WTC11 (cell line): ENCODE data around the gene KRTAP6-2. TPM values are rescaled to one million over a fixed set of nuclear protein-coding genes. Genes with fewer than 3 reads are reported as not detected.

Source experiments
- ATAC-seq: fragments of 200-7000 bp; cut with Tn5 transposase; 2 replicates; pipeline ENCODE4 v1.10.0; 2021; ENCODE audit warnings: mild to moderate bottlenecking, moderate library complexity
- CTCF ChIA-PET: fragments of 300-600 bp; sonication (Branson Sonifier 250); formaldehyde crosslinking; loops from one replicate; lab custom pipeline; 2021; ENCODE audit warnings: antibody characterized with exemption; lab: Charles Lee
- POLR2A ChIA-PET: fragments of 350-600 bp; sonication (Branson Sonifier 250); formaldehyde crosslinking; loops from one replicate; lab custom pipeline; 2021; ENCODE audit warnings: antibody characterized with exemption; lab: Charles Lee
- DNase-seq: peaks from one replicate; pipeline ENCODE4 v3.0.0; 2021; ENCODE audit warnings: low spot score
- H3K27ac Mint-ChIP-seq: 2 replicates; pipeline ENCODE4 v1.8.0; 2021; ENCODE audit warnings: mixed read lengths
- H3K27me3 Mint-ChIP-seq: 2 replicates; pipeline ENCODE4 v1.8.0; 2021; ENCODE audit warnings: low read depth, mild to moderate bottlenecking, moderate library complexity, mixed read lengths
- H3K36me3 Mint-ChIP-seq: 2 replicates; pipeline ENCODE4 v1.8.0; 2021; ENCODE audit warnings: mixed read lengths
- H3K4me1 Mint-ChIP-seq: 2 replicates; pipeline ENCODE4 v1.8.0; 2022; ENCODE audit warnings: mixed read lengths
- H3K4me3 Mint-ChIP-seq: 2 replicates; pipeline ENCODE4 v1.8.0; 2021; ENCODE audit warnings: mild to moderate bottlenecking, moderate library complexity, mixed read lengths
- H3K9me3 Mint-ChIP-seq: 2 replicates; pipeline ENCODE4 v1.8.0; 2021; ENCODE audit warnings: mixed read lengths
- CREM ChIP-seq: sonication (generic); formaldehyde crosslinking; IDR thresholded peaks from 2 replicates; pipeline ENCODE4 v1.8.1; 2022; ENCODE audit warnings: mild to moderate bottlenecking, missing genetic modification reagents, moderate library complexity
- E2F5 ChIP-seq: sonication (generic); formaldehyde crosslinking; IDR thresholded peaks from 2 replicates; pipeline ENCODE4 v1.8.1; 2022; ENCODE audit warnings: mild to moderate bottlenecking, moderate library complexity, missing genetic modification reagents
- ESRRA ChIP-seq: sonication (generic); formaldehyde crosslinking; IDR thresholded peaks from 2 replicates; pipeline ENCODE4 v1.8.1; 2022; ENCODE audit warnings: mild to moderate bottlenecking, missing genetic modification reagents, borderline replicate concordance
- FOXP4 ChIP-seq: sonication (generic); formaldehyde crosslinking; IDR thresholded peaks from 2 replicates; pipeline ENCODE4 v1.8.0; 2022; ENCODE audit warnings: mild to moderate bottlenecking, missing genetic modification reagents
- GABPB1 ChIP-seq: sonication (generic); formaldehyde crosslinking; IDR thresholded peaks from 2 replicates; pipeline ENCODE4 v1.8.1; 2023; ENCODE audit warnings: mild to moderate bottlenecking, missing genetic modification reagents
- HMGXB4 ChIP-seq: sonication (generic); formaldehyde crosslinking; IDR thresholded peaks from 2 replicates; pipeline ENCODE4 v1.8.1; 2023; ENCODE audit warnings: mild to moderate bottlenecking, moderate library complexity, missing genetic modification reagents
- IRF2 ChIP-seq: sonication (generic); formaldehyde crosslinking; IDR thresholded peaks from 2 replicates; pipeline ENCODE4 v1.8.0; 2022; ENCODE audit warnings: low read depth, missing genetic modification reagents, borderline replicate concordance
- KAT7 ChIP-seq: sonication (generic); formaldehyde crosslinking; IDR thresholded peaks from 2 replicates; pipeline ENCODE4 v1.8.1; 2023; ENCODE audit warnings: missing genetic modification reagents, mild to moderate bottlenecking, borderline replicate concordance
- MXD4 ChIP-seq: fragments of 250-450 bp; sonication (Bioruptor Pico); IDR thresholded peaks from 2 replicates; pipeline ENCODE4 v1.8.0; 2021; ENCODE audit warnings: mild to moderate bottlenecking, moderate library complexity, borderline replicate concordance
- MYBL2 ChIP-seq: sonication (generic); formaldehyde crosslinking; IDR thresholded peaks from 2 replicates; pipeline ENCODE4 v1.8.1; 2023; ENCODE audit warnings: mild to moderate bottlenecking, moderate library complexity, missing genetic modification reagents
- NFATC4 ChIP-seq: fragments of 250-450 bp; sonication (Bioruptor Pico); IDR thresholded peaks from 2 replicates; pipeline ENCODE4 v1.9.0; 2021; ENCODE audit warnings: mild to moderate bottlenecking
- NR2C2 ChIP-seq: sonication (generic); formaldehyde crosslinking; IDR thresholded peaks from 2 replicates; pipeline ENCODE4 v1.8.0; 2022; ENCODE audit warnings: mild to moderate bottlenecking, missing genetic modification reagents
- TEAD4 ChIP-seq: sonication (generic); formaldehyde crosslinking; IDR thresholded peaks from 2 replicates; pipeline ENCODE4 v1.8.0; 2022; ENCODE audit warnings: mild to moderate bottlenecking, missing genetic modification reagents
- ZBTB21 ChIP-seq: sonication (generic); formaldehyde crosslinking; IDR thresholded peaks from 2 replicates; pipeline ENCODE4 v1.8.1; 2023; ENCODE audit warnings: mild to moderate bottlenecking, missing genetic modification reagents, borderline replicate concordance
- ZNF416 ChIP-seq: fragments of 250-450 bp; sonication (Bioruptor Pico); IDR thresholded peaks from 2 replicates; pipeline ENCODE4 v1.9.0; 2021; ENCODE audit warnings: mild to moderate bottlenecking, inconsistent platforms
- ZNF425 ChIP-seq: fragments of 250-450 bp; sonication (Bioruptor Pico); conservative IDR thresholded peaks from 2 replicates; pipeline ENCODE4 v1.9.0; 2021; ENCODE audit warnings: mild to moderate bottlenecking
- ZNF532 ChIP-seq: fragments of 250-450 bp; sonication (Bioruptor Pico); IDR thresholded peaks from 2 replicates; pipeline ENCODE4 v1.9.0; 2021; ENCODE audit warnings: mild to moderate bottlenecking, borderline replicate concordance
- ZSCAN18 ChIP-seq: fragments of 250-450 bp; sonication (Bioruptor Pico); IDR thresholded peaks from 2 replicates; pipeline ENCODE4 v2.1.2; 2022; ENCODE audit warnings: mild to moderate bottlenecking, moderate library complexity
- total RNA-seq: library from RNA; stranded (reverse); gene quantifications from 3 replicates; pipeline ENCODE4 v1.2.3, GENCODE V29; 2021

Gene KRTAP6-2
- total RNA-seq, 1 experiment from 2014 or later: not detected

GRCh38 chr21:30563630-30564029 lies 35.1 kb downstream of the KRTAP6-2 start (continued):
- TF ChIP-seq ZNF532 (no peak), CREM (CRISPR knock-in tag) (no peak), E2F5 (CRISPR knock-in tag) (no peak), ZBTB21 (CRISPR knock-in tag) (no peak), NR2C2 (no peak)
- TF ChIP-seq, all 79 proteins: peak for 0

GRCh38 chr21:30563072-30563471 lies 35.6 kb downstream of the KRTAP6-2 start:
- Mint-ChIP-seq H3K27ac (no peak overlapping the region), H3K36me3 (no peaks in the 10 kb centered on the region), H3K4me1 (no peaks in the 10 kb centered on the region), H3K27me3 (no peaks in the 10 kb centered on the region), H3K4me3 (no peak overlapping the region), H3K9me3 (peaks cover 12% of the 10 kb centered on the region)
- ChIA-PET CTCF (no interaction called here), POLR2A (no interaction called here)
- ATAC-seq (no peak), DNase-seq (no peak)
- TF ChIP-seq ZNF416 (CRISPR knock-in tag): no peak

- no peak for ATAC-seq
- no peaks in the 10 kb centered on the region for H3K27me3 Mint-ChIP-seq
- H3K4me1 Mint-ChIP-seq: no peaks in the 10 kb centered on the region
- CTCF ChIA-PET: no interaction called here
- DNase-seq: no peak
- H3K9me3 Mint-ChIP-seq: peaks cover 12% of the 10 kb centered on the region
- no peak overlapping the region for H3K27ac Mint-ChIP-seq
- H3K36me3 Mint-ChIP-seq: no peaks in the 10 kb centered on the region
- POLR2A ChIA-PET: no interaction called here
- no peak overlapping the region for H3K4me3 Mint-ChIP-seq
- TF ChIP-seq MXD4 (CRISPR knock-in tag) (no peak), ZBTB21 (CRISPR knock-in tag) (no peak), ZSCAN18 (CRISPR knock-in tag) (no peak), CREM (CRISPR knock-in tag) (no peak), NR2C2 (no peak), GABPB1 (CRISPR knock-in tag) (no peak), ZNF425 (CRISPR knock-in tag) (no peak), TEAD4 (no peak), E2F5 (CRISPR knock-in tag) (no peak), HMGXB4 (CRISPR knock-in tag) (no peak), KAT7 (CRISPR knock-in tag) (no peak), MYBL2 (CRISPR knock-in tag) (no peak), ESRRA (CRISPR knock-in tag) (no peak), NFATC4 (CRISPR knock-in tag) (no peak), FOXP4 (no peak), IRF2 (CRISPR knock-in tag) (no peak)
Observed at GRCh38 chr21:30561957-30562356, 36.7 kb downstream of the KRTAP6-2 start.
